Activated naive CD4-positive, alpha-beta T cell treated with anti-CD3 and anti-CD28 coated beads for 36 hours (primary cell): ENCODE results near the gene STPG2. TPM values are rescaled to one million over a fixed set of nuclear protein-coding genes. Genes with fewer than 3 reads are reported as not detected.

Source experiments
- CTCF ChIA-PET: fragments of 350-600 bp; sonication (Branson Sonifier 250); formaldehyde crosslinking; loops from one replicate; lab custom pipeline; 2021; ENCODE audit warnings: antibody characterized with exemption; lab: Charles Lee
- DNase-seq: peaks from one replicate; pipeline ENCODE4 v3.0.0-alpha.2; 2020
- H3K27ac Mint-ChIP-seq: one replicate; pipeline ENCODE4 v1.8.0; 2021; ENCODE audit warnings: mild to moderate bottlenecking, mixed read lengths
- H3K27me3 Mint-ChIP-seq: one replicate; pipeline ENCODE4 v1.8.0; 2021; ENCODE audit warnings: low read depth, mixed read lengths
- H3K36me3 Mint-ChIP-seq: one replicate; pipeline ENCODE4 v1.8.0; 2021; ENCODE audit warnings: low read depth, mixed read lengths
- H3K4me1 Mint-ChIP-seq: one replicate; pipeline ENCODE4 v1.8.0; 2021; ENCODE audit warnings: low read depth, mixed read lengths
- H3K4me3 Mint-ChIP-seq: one replicate; pipeline ENCODE4 v1.8.0; 2021; ENCODE audit warnings: mild to moderate bottlenecking, moderate library complexity, mixed read lengths
- H3K9me3 Mint-ChIP-seq: one replicate; pipeline ENCODE4 v1.8.0; 2021; ENCODE audit warnings: mixed read lengths
- intact Hi-C: fragments of 100-400 bp; cut with micrococcal nuclease; formaldehyde crosslinking; loops from one replicate; pipeline ENCODE4 v1.15.1; 2023
- total RNA-seq, 2 experiments: library from RNA; stranded (reverse); gene quantifications; one replicate each; pipeline ENCODE4 v1.2.3, GENCODE V29; 2021

The STPG2 gene
- total RNA-seq, 2 experiments from 2014 or later: not detected

- Mint-ChIP-seq H3K27ac (no peak overlapping the region), H3K36me3 (no peaks in the 10 kb centered on the region), H3K4me1 (no peaks in the 10 kb centered on the region), H3K27me3 (no peaks in the 10 kb centered on the region), H3K4me3 (no peak overlapping the region), H3K9me3 (peaks cover 6% of the 10 kb centered on the region)
- intact Hi-C loops: no loop called here
- no peak for DNase-seq
- CTCF ChIA-PET: no interaction called here
Observed at GRCh38 chr4:97841512-97841911, 301.8 kb downstream of the STPG2 start.

GRCh38 chr4:97836662-97837061 is 306.6 kb downstream of the STPG2 start:
- DNase-seq: no peak
- Mint-ChIP-seq H3K4me1 (no peaks in the 10 kb centered on the region), H3K27me3 (no peaks in the 10 kb centered on the region), H3K27ac (no peak overlapping the region), H3K4me3 (no peak overlapping the region), H3K9me3 (peaks cover 15% of the 10 kb centered on the region), H3K36me3 (no peaks in the 10 kb centered on the region)
- intact Hi-C loops: no loop called here
- CTCF ChIA-PET: no interaction called here

DNA sequence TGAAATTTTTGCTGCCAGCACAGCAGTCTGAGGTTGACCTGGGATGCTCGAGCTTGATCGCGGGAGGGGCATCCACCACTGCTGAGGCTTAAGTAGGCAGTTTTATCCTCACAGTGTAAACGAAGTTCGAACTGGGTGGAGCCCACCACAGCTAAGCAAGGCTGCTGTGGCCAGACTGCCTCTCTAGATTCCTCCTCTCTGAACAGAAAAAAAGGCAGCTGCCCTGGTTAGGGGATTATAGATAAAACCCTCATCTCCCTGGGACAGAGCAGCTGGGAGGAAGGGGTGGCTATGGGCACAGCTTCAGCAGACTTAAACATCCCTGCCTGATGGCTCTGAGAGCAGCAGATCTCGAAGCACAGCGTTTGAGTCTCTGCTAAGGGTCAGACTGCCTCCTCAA is 314.6 kb downstream of the STPG2 start:
- CTCF ChIA-PET: no interaction called here

DNA sequence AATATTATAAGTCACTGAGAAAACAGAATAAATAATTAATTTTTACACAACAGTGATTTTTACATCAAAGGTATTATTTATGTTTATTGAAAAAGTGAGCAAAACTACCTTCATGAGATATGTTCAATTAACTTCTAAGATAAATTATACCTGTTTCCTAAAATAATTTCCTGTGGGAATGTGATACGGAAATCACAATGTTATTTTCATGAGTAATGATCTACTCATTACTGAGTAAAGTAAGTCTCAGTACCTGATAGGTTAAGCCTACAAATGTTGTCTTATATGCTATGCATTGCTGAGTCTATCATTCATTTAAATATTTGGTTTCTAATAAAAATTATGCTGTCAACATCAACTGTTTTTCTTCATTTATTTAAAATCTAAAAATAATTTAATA is 324.0 kb downstream of the STPG2 start:
- Mint-ChIP-seq H3K4me3 (no peak overlapping the region), H3K9me3 (peaks cover 3% of the 10 kb centered on the region), H3K27me3 (no peaks in the 10 kb centered on the region), H3K27ac (no peak overlapping the region), H3K36me3 (no peaks in the 10 kb centered on the region), H3K4me1 (no peaks in the 10 kb centered on the region)
- DNase-seq: no peak
- intact Hi-C loops: no loop called here
- CTCF ChIA-PET: no interaction called here

More for the DNA sequence above, 314.6 kb downstream of the STPG2 start:
- Mint-ChIP-seq H3K27ac (no peak overlapping the region), H3K4me1 (no peaks in the 10 kb centered on the region), H3K27me3 (no peaks in the 10 kb centered on the region), H3K4me3 (no peak overlapping the region), H3K36me3 (no peaks in the 10 kb centered on the region), H3K9me3 (peaks cover 18% of the 10 kb centered on the region)
- intact Hi-C loops: no loop called here
- no peak for DNase-seq

DNA sequence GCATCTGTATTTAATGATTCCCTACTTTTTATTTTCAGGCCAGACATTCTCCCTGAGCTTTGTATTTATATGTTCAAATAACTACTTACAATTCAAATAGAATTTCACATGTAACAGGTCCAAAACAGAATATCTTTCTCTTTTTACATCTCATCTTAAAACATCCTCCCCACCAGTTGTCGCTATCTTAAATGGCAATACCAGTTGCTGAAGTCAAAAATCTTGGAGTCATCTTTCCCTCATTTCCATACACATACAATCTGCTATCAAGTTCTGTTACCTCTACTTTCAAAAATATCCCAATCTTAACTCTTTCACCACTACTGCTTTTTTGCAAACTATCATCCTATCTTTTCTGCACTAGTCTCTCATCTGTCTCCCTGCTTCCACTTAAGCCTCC is 330.5 kb downstream of the STPG2 start:
- Mint-ChIP-seq H3K36me3 (no peaks in the 10 kb centered on the region), H3K27me3 (no peaks in the 10 kb centered on the region)
- CTCF ChIA-PET: no interaction called here

GRCh38 chr4:97786306-97786920 is 356.9 kb downstream of the STPG2 start:
- no peak for DNase-seq
- peaks cover 11% of the 10 kb centered on the region for H3K9me3 Mint-ChIP-seq
- no peaks in the 10 kb centered on the region for H3K4me1 Mint-ChIP-seq
- no peak overlapping the region for H3K4me3 Mint-ChIP-seq
- no peak overlapping the region for H3K27ac Mint-ChIP-seq
- H3K36me3 Mint-ChIP-seq: no peaks in the 10 kb centered on the region
- CTCF ChIA-PET: interaction anchor here (0.6 kb wide), 1 partner anchor 13 kb away, joined by 3 read pairs; no protein-coding TSS in a partner anchor
- intact Hi-C loops: no loop called here
- no peaks in the 10 kb centered on the region for H3K27me3 Mint-ChIP-seq

More for the DNA sequence above, 330.5 kb downstream of the STPG2 start:
- DNase-seq: no peak
- Mint-ChIP-seq H3K27ac (no peak overlapping the region), H3K4me3 (no peak overlapping the region), H3K4me1 (no peaks in the 10 kb centered on the region), H3K9me3 (peaks cover 3% of the 10 kb centered on the region)
- intact Hi-C loops: no loop called here

DNA sequence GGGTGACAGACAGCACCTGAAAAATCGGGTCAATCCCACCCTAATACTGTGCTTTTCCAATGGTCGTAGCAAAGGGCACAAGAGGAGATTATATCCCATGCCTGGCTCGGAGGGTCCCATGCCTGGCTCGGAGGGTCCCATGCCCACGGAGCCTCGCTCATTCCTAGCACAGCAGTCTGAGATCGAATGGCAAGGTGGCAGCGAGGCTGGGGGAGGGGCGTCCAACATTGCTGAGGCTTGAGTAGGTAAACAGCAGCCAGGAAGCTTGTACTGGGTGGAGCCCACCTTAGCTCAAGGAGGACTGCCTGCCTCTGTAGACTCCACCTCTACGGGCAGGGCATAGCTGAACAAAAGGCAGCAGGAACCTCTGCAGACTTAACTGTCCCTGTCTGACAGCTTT is 365.1 kb downstream of the STPG2 start:
- no peak overlapping the region for H3K27ac Mint-ChIP-seq
- no peaks in the 10 kb centered on the region for H3K36me3 Mint-ChIP-seq
- H3K4me3 Mint-ChIP-seq: no peak overlapping the region
- H3K27me3 Mint-ChIP-seq: no peaks in the 10 kb centered on the region
- CTCF ChIA-PET: no interaction called here
- H3K4me1 Mint-ChIP-seq: no peaks in the 10 kb centered on the region
- intact Hi-C loops: no loop called here
- H3K9me3 Mint-ChIP-seq: peaks cover 13% of the 10 kb centered on the region
- no peak for DNase-seq

DNA sequence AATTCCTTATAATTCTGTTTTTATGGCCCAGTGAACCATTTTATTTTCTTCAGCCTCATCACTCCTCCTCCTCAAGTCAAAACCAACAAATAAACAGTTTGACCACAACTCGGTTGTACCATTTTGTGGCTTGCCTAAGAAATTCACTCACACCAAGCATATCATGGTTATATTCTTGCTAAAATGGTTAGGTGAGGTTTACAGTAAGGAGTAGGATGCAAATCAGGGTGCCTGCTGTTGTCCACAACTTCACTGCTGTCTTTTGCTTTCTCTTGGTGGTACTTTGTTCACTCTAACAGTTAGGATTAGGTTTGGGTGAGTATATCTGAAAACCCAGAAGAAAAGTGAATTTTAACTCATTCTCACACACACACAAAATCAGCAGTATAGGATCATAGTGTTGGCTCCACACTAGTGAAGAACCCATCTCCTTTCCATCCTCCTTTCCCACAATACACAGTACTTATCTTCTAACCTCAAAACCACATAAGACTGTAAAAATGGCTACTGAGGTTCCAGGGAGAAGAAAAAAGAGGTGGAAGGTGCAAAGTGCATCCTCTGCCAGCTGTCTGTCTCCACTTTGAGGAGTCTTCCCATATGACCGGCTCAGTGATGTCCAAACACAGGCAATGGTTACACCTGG is 368.8 kb downstream of the STPG2 start:
- peaks cover 6% of the 10 kb centered on the region for H3K9me3 Mint-ChIP-seq
- CTCF ChIA-PET: interaction anchor here (0.6 kb wide), 1 partner anchor 11 kb away, joined by 3 read pairs; no protein-coding TSS in a partner anchor
- intact Hi-C loops: no loop called here

DNA sequence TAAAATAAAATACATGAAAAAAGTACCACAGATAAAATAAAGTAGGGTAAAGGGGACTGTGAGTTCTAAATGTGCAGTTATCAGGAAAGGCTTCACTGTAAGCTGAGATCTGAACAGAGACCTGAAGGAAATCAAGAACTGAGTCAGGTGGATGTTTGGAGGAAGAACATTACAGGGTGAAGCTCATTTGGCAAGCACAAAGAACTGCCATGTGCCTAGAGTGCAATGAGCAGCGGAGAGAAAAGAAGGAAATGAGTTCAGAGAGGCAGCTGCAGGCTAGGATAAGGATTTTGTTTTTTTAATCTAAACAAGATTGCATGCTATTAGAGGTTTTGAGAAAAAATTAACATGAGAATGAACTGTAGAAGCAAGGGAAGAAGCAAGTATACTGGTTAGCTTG is 373.1 kb downstream of the STPG2 start:
- Mint-ChIP-seq H3K4me3 (no peak overlapping the region), H3K27ac (no peak overlapping the region), H3K27me3 (no peaks in the 10 kb centered on the region), H3K36me3 (no peaks in the 10 kb centered on the region), H3K9me3 (no peaks in the 10 kb centered on the region), H3K4me1 (no peaks in the 10 kb centered on the region)
- DNase-seq: no peak
- CTCF ChIA-PET: no interaction called here
- intact Hi-C loops: no loop called here

More for the DNA sequence above, 368.8 kb downstream of the STPG2 start:
- H3K27ac Mint-ChIP-seq: no peak overlapping the region
- H3K27me3 Mint-ChIP-seq: no peaks in the 10 kb centered on the region
- H3K4me3 Mint-ChIP-seq: no peak overlapping the region
- DNase-seq: no peak
- H3K4me1 Mint-ChIP-seq: no peaks in the 10 kb centered on the region
- no peaks in the 10 kb centered on the region for H3K36me3 Mint-ChIP-seq

GRCh38 chr4:97762115-97762512 is 381.2 kb downstream of the STPG2 start:
- no peak overlapping the region for H3K4me3 Mint-ChIP-seq
- H3K27me3 Mint-ChIP-seq: no peaks in the 10 kb centered on the region
- no peaks in the 10 kb centered on the region for H3K36me3 Mint-ChIP-seq
- intact Hi-C loops: no loop called here
- no peak for DNase-seq
- peaks cover 2% of the 10 kb centered on the region for H3K9me3 Mint-ChIP-seq
- H3K27ac Mint-ChIP-seq: no peak overlapping the region
- no peaks in the 10 kb centered on the region for H3K4me1 Mint-ChIP-seq
- CTCF ChIA-PET: no interaction called here

- Mint-ChIP-seq H3K27ac (no peak overlapping the region), H3K9me3 (peaks cover 2% of the 10 kb centered on the region), H3K4me1 (no peaks in the 10 kb centered on the region), H3K36me3 (no peaks in the 10 kb centered on the region), H3K27me3 (no peaks in the 10 kb centered on the region), H3K4me3 (no peak overlapping the region)
- CTCF ChIA-PET: no interaction called here
- intact Hi-C loops: no loop called here
- DNase-seq: no peak
Observed at GRCh38 chr4:97761445-97762114, 381.7 kb downstream of the STPG2 start.

GRCh38 chr4:97759785-97760184 is 383.5 kb downstream of the STPG2 start:
- no peak for DNase-seq
- H3K4me1 Mint-ChIP-seq: no peaks in the 10 kb centered on the region
- peaks cover 2% of the 10 kb centered on the region for H3K9me3 Mint-ChIP-seq
- intact Hi-C loops: no loop called here
- no peak overlapping the region for H3K4me3 Mint-ChIP-seq
- CTCF ChIA-PET: no interaction called here
- no peaks in the 10 kb centered on the region for H3K36me3 Mint-ChIP-seq
- H3K27me3 Mint-ChIP-seq: no peaks in the 10 kb centered on the region
- no peak overlapping the region for H3K27ac Mint-ChIP-seq

DNA sequence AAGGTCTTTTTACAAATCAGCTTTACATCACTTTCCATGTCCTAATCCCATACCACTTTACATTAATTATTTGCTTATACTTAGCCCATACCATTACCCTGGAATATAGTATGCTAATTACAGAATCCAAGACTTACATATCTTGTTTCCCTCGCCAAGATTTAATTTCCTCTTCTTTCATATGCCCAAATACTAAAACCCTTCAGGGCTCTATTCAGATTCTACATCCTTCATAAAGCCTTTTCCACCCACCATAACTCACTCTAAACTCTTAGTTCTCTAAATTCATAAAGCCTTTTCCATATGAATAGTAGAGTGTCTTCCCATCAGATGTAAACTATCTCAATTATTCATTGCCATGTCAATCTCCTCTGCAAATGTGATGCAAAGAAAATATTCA is 390.7 kb downstream of the STPG2 start:
- H3K4me3 Mint-ChIP-seq: no peak overlapping the region
- CTCF ChIA-PET: no interaction called here
- H3K27ac Mint-ChIP-seq: no peak overlapping the region
- H3K27me3 Mint-ChIP-seq: no peaks in the 10 kb centered on the region
- intact Hi-C loops: no loop called here
- no peaks in the 10 kb centered on the region for H3K9me3 Mint-ChIP-seq
- no peaks in the 10 kb centered on the region for H3K36me3 Mint-ChIP-seq
- H3K4me1 Mint-ChIP-seq: no peaks in the 10 kb centered on the region
- DNase-seq: no peak
